GM12891 (cell line): ENCODE measurements around the gene POSTN.

ENCODE experiments used
- PAX5 ChIP-seq: IDR thresholded peaks from 2 replicates; pipeline ENCODE4 v1.6.1; 2011; ENCODE audit warnings: low read length, moderate library complexity, mild to moderate bottlenecking; ENCODE audit not compliant: insufficient read depth, severe bottlenecking
- POLR2A ChIP-seq: IDR thresholded peaks from 2 replicates; pipeline ENCODE4 v1.6.1; 2011; ENCODE audit warnings: low read depth, low read length, control low read depth
- POLR2AphosphoS5 ChIP-seq: IDR thresholded peaks from 2 replicates; pipeline ENCODE4 v1.6.1; 2011; ENCODE audit warnings: low read depth, low read length, control low read depth
- SPI1 ChIP-seq: IDR thresholded peaks from 2 replicates; pipeline ENCODE4 v1.6.1; 2011; ENCODE audit warnings: low read depth, low read length, control low read depth
- TAF1 ChIP-seq: IDR thresholded peaks from 2 replicates; pipeline ENCODE4 v1.6.1; 2011; ENCODE audit warnings: low read depth, low read length, control low read depth

DNA sequence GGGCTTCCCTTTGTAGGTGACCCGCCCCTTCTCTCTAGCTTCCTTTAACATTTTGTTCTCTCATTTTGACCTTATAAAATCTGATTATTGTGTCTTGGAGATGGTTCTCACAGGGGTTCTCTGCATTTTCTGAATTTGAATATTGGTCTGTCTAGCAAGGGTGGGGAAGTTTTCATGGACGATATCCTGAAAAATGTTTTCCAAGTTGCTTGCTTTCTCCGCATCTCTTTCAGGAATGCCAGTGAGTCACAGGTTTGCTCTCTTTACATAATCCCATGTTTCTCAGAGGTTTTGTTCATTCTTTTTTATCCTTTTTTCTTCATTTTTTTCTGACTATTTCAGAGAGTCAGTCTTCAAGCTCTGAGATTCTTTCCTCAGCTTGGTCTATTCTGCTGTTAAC is 53.6 kb downstream of the POSTN start:
- TF ChIP-seq POLR2A = no peak
- no peak for TF ChIP-seq POLR2AphosphoS5
- TF ChIP-seq SPI1 = no peak
- no peak for TF ChIP-seq PAX5
- no peak for TF ChIP-seq TAF1
